OCI-M2 (cell line): ENCODE data around the gene FGG.
"Not testable (repeated sequence)": the region's sequence is repeated elsewhere in the genome, so short reads cannot be mapped to it uniquely, and the experiment has no call there.

Experiments used
- DNase-seq: peaks from one replicate; lab custom pipeline; 2025; ENCODE audit not compliant: unreplicated experiment; lab: John Stamatoyannopoulos, UW

Gene FGG

GRCh38 chr4:154611833-154612232, 623 bp downstream of the FGG start:
- no peak for DNase-seq

- DNase-seq: no peak
Measured at GRCh38 chr4:154610582-154610981, 1.9 kb downstream of the FGG start.

GRCh38 chr4:154609532-154609931, 2.9 kb downstream of the FGG start:
- no peak for DNase-seq

- no peak for DNase-seq
Measured at GRCh38 chr4:154608361-154609252, 3.8 kb downstream of the FGG start.

- DNase-seq: no peak
Measured at GRCh38 chr4:154606728-154607723, 5.4 kb downstream of the FGG start.

GRCh38 chr4:154604696-154605200, 7.7 kb downstream of the FGG start:
- DNase-seq: no peak

GRCh38 chr4:154603033-154603943, 9.2 kb downstream of the FGG start:
- DNase-seq: no peak

- no peak for DNase-seq
Measured at GRCh38 chr4:154602404-154603020, 9.9 kb downstream of the FGG start.

- no peak for DNase-seq
Measured at GRCh38 chr4:154597798-154598774, 14.4 kb downstream of the FGG start.

GRCh38 chr4:154597281-154597680, 15.2 kb downstream of the FGG start:
- not testable (repeated sequence) for DNase-seq

- DNase-seq: no peak
Measured at GRCh38 chr4:154595807-154596206, 16.6 kb downstream of the FGG start.

GRCh38 chr4:154594343-154594742, 18.1 kb downstream of the FGG start:
- not testable (repeated sequence) for DNase-seq

- DNase-seq: no peak
Measured at GRCh38 chr4:154593868-154594267, 18.6 kb downstream of the FGG start.

GRCh38 chr4:154591890-154592289, 20.6 kb downstream of the FGG start:
- DNase-seq: no peak

- no peak for DNase-seq
Measured at GRCh38 chr4:154590329-154591006, 22.0 kb downstream of the FGG start, which contains the start of gene FGA. Gene FGA, minus strand, starts transcription at chr4:154590742. Its CDS starts 55 bp downstream, at chr4:154590687.

- DNase-seq: no peak
Measured at GRCh38 chr4:154589296-154590197, 22.9 kb downstream of the FGG start.

GRCh38 chr4:154588198-154588597, 24.3 kb downstream of the FGG start:
- no peak for DNase-seq
